ENCODE measurements around the gene ARHGAP18.

DNA sequence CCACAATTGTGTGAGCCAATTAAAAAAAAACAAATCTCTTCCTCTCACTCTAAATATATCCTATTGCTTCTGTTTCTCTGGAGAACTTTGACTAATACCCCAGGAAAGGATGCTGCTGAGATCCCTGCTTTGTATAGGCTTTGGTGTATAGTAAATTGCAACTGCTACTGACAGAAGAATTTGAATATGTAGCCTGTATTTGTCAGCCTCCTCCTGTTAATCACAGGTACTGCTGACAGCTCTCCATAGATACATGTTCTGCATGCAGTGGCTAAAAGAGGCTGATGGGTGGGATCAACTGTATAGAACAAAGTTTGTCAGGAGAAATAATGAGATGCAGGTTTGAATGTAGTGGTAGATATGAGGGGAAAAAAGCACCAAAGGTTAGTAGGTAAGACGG lies 95.0 kb downstream of the ARHGAP18 start:
- TF ChIP-seq CTCF (conservative IDR thresholded peaks at IDR 0.05 in 1 of 2, IDR thresholded peaks at IDR 0.05 in 1 of 2; ENCODE audit: extremely low read depth in 1 of 2, insufficient read depth in 1 of 2, low read depth in 1 of 2, low read length in 2 of 2) (no peak), EZH2 (IDR thresholded peaks at IDR 0.05; ENCODE audit: borderline replicate concordance, low read length) (no peak)
